ENCODE results near the gene TSPAN9.

Gene TSPAN9

DNA sequence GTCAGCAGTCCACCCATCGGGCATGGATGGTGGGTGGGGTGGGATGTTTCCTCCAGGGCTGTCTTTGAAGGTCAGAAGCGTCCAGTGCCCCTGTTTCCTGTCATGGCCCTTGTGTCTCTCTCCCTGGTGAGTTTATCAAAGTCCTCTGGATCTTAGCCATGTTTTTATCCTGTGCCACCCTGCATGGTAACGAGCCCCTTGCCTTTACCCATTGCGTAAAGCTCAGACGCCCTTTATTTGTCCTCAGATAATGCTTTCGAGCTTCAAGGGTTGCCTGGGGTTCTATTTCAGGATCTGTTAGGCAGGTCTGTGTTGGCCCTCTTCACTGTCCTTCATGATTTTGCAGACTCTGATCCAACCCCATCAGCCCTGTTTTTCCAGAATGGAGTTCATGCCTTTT is 172.9 kb downstream of the TSPAN9 start:
- DNase-seq (ENCODE audit: low read depth in 2 of 2) = no peak

DNA sequence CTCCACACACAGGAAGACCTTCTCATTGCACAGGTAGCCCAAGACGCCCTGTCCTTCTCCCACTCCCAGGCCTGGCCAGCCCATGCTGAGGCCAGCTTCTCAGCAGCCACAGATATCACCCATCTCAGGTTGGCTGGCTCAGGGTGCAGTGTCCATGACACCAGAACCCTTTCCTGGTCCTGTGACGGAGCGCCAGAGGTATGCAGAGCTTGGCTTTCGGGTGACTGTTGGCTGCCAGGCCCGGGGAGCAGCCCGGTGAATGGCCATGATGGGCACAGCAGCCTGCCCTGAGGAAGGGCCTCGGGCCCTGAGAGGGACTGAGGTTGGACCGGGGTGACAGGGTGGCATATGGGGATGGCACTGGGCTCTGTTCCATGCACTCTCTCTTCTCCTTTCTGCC is 173.4 kb downstream of the TSPAN9 start:
- DNase-seq (ENCODE audit: low read depth in 2 of 2) = no peak

DNA sequence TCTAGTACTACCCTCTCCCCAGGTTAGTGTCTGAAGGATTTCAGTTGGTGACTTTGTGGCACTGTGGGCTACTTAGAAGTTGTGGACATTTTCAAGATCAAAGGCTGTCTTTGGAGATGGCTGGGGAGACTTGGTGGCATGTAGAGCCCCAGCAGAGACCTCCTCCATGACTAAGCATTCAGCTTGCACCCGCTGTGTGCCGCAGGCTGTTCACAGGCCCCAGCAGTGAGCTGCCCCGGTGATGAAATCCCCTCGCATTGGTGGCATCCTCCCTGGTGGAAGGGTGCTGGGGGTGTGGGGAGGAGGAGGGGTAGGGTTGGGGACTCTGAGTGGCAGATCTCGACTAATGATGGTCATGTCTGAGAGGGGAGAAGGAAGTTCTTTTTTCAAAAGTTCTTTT is 173.9 kb downstream of the TSPAN9 start:
- DNase-seq (ENCODE audit: low read depth in 2 of 2) = no peak

DNA sequence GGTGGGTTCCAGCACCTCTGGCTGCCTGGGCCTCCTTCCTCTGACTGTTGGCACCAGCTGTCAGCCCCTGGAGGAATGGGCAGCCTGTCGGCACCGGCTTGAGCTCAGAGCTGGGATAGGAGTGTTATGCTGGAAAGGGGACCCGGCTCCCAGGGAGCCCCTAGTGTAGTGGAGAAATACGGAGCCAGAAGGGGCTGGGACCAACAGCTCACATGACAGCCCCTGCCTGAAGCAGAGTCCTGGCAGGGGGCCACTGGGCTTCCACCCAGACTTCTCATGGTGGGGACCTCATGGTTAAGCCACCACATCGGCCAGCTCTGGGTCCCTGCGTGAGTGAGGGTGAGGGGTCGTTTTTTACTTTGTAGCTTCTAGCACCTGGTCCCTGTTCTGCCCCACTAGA is 174.5 kb downstream of the TSPAN9 start:
- DNase-seq (ENCODE audit: low read depth in 2 of 2) = no peak

DNA sequence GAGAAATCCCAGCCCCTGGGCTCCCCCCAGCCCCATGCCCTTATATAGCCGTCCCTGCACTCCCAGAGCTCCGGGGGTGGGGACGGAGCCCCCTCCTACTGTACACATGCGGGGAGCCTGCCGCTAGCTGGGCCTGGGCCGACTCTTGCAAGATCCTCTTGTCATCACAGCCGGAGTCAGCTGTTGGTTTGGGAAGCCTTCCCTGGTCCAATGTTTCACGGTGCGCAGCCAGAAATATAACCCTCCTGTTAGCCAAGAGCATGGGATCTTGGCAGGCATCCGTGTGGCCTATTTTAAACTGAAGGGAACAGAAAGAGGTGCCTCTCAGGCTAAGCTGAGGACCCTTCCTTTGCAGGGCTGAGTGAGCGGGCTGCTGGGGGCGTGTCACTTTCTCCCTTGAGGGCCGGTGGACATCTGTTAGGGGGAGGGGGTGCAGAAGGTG is 175.3 kb downstream of the TSPAN9 start:
- DNase-seq (ENCODE audit: low read depth in 2 of 2) = no peak

DNA sequence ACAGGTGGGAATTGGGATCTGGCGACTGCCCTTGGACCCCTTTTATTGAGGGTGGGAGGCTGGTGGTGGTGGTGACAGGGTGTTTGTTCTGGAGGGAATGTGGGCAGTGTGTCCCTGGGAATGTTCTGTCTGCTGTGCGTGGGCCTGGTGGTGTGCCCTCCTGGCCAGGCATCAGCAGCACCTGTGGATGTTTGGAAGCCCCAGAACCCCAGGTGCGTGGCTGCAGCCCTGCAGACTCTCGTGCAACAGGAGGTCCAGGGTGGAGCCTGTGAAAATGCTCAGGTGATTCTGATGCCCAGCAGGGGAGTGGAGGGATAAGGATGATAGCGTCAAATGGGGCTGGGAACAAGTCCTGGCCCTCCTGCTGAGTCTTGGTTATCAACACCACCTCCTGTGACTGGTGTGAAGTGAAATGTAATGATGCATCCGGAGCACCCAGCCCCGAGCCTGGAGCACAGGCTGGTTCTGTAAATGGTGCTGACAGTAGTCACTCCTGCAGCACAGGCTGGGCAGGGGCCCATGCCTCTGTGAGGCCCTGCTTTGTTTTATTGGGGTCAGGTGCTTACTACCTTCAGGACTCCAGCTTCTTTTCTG is 176.6 kb downstream of the TSPAN9 start:
- no peak for DNase-seq (ENCODE audit: low read depth in 2 of 2)

DNA sequence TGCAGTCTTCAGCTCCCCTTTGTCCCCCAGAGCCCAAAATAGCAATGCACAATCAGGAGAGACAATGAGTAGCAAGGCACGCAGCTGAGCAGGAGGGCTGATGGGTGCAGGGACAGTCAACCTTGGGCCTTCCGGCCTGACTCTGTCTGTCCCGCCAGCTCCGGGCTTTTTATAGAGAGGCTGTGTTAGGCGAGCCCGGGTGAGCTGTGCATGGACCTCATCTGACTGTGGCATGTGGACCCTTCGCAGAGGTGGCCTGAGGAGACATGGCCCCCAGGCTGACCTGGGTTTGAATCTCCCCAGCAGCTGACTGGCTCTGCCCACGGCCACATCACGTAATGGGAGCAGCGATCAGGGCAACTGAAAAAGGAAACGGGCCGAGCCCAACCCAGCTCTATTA is 177.9 kb downstream of the TSPAN9 start:
- no peak for DNase-seq (ENCODE audit: low read depth in 2 of 2)

DNA sequence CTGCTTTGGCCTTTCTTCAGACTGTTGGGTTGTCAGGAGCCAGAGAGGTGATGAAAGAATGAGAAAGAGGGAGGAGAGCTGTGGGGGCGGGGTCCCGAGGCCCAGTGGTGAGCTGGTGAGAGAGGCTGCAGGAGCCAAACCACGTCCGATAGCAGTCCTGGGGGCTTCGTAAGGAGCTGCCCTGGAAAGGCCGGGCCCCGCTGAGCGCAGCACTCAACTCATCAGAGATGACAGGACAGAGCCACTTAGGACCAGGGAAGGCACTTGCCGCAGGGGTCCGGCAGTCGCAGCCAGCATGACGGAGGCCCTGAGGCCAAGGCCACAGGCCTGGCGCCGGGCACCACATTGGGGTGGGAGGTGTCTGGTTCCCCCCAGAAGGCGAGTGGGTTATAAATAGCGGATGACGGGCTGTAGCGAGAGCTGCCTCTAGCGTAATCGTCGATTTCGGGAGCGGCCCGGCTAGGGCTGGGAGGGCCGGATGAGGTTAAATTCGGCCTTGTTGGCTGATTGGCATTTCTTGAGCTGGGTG is 179.0 kb downstream of the TSPAN9 start:
- DNase-seq (ENCODE audit: low read depth in 2 of 2) = no peak

DNA sequence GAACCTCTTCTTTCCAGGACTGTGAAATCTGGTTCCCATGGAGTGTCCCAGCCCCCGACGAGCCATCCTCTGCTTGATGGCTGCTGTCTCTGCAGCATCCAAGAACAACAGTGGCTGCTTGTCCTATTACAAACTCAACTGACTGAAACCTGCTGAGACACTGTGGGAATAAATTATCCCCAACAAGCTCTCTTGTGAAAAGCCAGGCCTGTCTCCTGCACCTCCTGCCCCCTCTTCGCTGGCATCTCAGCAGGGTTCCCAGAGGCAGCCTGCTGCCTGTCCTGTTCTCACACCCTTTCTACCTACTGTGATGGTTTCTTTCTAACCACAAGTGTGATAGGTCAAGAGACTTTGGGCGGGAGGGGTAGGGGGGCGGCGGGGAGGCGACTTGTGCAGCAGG is 180.2 kb downstream of the TSPAN9 start:
- no peak for DNase-seq (ENCODE audit: low read depth in 2 of 2)

DNA sequence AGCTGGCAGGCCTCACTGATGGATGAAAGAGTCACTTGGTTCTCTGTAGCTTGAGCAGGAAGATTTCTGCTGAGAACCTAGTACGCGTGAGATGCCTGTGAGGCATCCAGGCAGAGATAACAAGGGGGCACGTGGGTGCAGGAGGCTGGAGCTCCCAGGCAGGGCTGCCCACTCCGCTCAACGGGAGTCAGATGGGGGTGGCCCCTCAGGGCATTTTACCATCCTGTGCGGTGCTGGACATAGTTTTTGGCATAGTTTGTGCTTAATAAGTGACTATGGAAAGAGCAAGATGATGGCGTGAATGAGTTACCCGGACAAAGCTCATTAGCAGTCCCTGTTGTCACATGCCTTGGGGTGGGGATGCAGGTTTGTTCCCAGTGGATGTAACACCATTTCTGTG is 182.8 kb downstream of the TSPAN9 start:
- no peak for DNase-seq (ENCODE audit: low read depth in 2 of 2)

DNA sequence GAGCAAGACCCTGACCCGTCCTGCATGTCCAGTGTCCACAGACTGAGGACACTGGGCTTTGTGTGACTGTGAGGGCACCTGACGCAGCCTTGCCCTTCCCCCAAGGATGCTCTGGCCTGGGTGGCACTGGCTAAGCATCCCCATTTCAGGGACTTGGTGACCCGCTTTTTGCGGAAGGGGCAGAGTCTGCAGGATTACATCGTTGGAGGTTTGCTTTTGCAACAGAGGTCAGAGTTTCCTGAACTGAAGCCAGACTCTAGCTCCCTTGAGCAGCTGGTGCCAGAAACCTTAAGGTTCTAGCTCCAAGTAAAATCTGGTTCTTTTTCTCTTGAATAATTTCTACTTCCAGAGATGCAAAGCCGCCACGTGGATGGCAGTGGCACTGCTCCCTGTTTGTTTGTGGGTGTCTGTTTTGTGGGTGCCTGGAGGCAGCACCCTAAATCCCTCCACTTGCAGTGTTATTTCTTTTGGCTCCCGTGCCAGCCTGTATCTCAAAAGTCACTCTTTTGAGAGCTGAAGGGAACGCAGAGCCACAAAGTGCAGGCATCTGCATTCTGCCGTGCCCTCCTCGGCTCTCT is 184.7 kb downstream of the TSPAN9 start:
- no peak for DNase-seq (ENCODE audit: low read depth in 2 of 2)

DNA sequence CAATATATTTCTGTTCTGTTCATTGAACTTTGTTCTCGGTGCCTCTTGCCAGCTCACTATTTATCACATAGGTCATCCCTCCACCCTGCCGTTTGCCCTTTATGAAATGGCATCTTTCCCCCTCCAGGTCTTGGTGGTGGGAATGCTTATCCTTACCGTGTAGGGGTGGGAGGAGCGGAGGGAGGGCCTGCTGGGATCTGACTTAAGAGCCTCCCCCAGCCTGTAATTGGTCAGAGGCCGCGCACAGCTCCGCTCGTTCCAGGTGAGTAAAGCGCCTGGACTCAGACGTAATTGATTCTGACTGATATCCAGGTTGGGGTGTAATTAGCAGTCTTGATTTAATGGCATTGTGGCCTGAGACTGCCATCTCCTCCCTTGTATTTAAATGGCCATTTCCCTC is 185.3 kb downstream of the TSPAN9 start:
- no peak for DNase-seq (ENCODE audit: low read depth in 2 of 2)

DNA sequence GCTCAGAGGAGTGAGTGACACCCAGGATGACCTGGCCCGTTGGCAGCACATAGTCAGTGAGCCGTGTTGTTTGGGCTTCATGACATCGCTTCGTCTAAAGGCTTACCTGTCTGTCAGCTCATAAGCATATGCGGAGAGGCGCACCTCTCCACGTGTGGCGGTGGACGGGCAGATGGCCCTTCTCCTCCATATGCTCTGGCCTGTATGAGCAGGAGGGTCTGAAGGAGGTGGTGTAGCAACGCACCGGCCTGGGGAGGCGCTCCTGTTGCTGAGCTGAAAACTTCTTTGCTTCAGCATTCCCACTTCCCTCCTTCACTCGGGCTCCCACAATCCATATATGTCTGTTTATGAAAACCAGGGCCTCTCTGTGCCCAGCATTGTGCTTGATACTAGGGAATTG is 186.1 kb downstream of the TSPAN9 start:
- DNase-seq (ENCODE audit: low read depth in 2 of 2) = no peak

DNA sequence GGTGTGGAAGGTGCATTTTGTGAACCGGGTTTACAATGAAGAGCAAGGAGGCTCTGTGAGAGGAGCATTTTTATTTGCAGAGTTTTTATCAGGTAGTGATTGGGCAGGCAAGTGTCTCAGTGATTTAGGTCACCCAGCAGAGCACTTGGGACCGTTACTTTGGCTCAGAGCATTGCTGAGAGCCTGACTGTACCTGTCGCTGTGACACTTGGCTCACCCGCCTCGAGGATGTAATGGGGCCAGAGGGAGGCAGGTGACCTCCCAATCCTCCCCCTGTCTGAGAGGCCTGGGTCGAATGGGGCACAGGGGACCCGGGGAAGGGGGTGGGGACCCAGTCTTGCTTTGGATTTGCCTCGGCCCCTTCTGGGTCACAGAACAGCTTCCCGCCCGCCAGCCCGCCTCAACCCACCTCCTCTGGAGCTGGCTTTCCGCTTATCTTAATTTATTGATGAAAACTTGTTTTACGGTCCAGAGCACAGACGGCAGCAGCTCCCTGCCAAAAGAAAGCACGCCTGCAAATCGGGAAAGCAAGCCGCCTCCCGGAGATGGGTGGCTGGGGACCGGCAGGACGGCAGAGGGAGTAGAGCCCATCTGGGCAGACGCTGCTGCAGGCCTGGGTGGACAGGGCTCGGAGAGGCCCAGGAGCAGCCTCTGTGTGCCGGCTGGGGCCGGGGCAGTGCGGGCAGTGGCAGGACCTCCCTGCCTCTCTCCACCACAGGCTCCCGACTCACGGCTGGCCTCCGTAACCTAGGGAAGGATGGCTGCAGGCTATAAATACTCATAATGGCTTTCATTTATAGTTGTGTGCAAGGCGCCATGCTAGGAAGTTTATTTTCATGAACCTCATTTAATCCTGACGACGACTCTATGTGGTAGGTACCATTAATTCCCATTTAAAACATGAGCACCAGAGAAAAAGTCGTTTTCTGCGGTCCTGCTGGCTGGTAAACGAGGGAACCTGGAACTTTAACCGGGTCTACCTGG is 187.1 kb downstream of the TSPAN9 start:
- DNase-seq (ENCODE audit: low read depth in 2 of 2) = no peak

DNA sequence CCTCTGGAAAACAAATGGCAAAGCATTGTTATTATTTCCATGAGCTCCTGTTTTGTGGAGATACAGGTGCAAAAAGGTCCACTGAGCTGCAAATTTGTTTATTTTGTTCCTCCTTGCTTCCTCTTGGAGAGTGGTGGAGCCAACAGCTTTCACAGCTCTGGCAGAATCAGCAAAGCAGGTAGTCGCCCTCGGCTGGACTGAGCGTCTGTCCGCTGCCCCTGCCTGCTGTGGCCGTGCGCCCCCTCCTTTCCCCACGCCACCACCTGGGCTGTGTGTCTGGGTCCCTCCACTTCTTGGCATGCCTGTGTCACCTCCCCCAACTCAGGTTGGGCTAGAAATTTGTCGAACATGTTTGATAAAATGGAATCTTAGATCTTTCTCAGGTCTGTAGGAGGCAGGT is 188.2 kb downstream of the TSPAN9 start:
- DNase-seq (ENCODE audit: low read depth in 2 of 2) = no peak

DNA sequence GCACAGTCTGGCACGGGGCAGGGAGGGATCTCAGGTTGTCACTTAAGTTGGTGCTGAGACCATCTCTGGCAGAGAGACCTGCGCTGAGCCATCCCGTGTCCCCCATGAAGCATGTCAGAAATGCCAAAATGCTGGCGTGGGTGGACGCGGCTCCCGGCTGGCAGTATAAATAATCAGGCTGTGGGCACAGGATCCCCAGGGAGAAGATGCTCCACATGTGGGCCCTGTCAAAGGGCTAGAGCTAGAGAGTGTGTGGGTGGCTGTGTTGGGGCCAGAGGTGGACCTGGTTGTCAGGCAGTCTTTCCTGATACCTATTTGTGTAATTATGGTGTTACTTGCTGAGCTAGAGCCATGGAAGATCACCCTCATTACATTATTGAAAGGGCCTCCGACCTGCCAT is 189.5 kb downstream of the TSPAN9 start:
- no peak for DNase-seq (ENCODE audit: low read depth in 2 of 2)

DNA sequence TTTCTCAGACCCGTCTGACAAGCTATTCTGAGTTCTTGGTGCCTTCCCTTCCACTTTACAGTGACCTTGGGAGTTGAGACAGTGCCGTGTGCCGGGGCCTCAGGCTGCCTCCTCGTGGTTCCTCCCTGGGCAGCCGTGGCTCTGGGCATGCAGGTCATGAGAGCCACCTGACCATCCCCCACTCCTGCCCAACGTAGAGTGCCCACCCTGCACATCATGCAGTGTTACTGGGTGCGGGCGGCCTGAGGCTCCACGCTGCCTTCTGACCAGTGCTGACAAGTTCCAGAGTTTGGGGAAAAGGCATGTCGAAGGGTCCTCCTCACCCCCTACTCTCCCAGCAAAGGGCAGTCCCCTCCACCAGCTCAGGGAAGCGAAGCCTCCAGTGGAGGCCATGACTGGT is 190.5 kb downstream of the TSPAN9 start:
- DNase-seq (ENCODE audit: low read depth in 2 of 2) = no peak

DNA sequence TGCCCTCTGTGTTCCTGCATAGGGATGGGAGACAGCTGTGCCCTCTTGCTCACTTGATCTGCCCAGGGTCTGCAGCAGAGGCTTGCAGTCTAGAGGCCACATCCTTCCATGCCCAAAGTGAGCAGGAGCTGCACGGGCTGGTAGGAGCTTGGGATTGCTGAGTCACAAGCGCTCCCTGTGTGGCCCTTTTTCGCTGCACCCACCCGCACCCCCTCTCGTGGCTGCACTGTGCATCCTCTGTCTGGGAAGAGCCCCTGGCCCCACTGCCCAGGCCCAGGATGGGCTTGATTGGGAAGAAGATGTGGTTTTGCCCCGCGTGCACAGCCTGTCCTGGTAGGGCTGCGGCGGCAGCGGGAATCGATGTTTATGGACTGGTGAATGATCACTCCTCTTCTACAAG is 192.4 kb downstream of the TSPAN9 start:
- no peak for DNase-seq (ENCODE audit: low read depth in 2 of 2)

DNA sequence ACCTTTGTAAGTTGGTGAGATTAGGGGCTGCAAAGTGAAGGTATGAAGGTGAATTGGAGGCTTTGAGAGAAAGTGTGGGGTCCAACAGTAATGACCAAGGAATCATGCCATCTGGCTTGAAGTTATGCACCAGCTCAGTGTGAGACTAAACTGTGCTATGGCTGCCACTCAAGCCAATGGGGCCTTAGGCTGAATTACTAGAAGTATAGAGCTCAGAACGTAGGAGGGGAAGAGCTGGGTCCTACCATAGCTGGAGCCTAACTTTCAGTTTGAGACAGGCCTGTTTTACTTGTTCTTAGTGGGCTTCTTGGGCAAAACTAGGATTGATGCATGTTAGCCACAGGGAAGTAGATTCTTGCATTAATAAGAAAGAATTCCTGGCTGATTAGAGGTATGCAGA is 194.0 kb downstream of the TSPAN9 start:
- no peak for DNase-seq (ENCODE audit: low read depth in 2 of 2)

DNA sequence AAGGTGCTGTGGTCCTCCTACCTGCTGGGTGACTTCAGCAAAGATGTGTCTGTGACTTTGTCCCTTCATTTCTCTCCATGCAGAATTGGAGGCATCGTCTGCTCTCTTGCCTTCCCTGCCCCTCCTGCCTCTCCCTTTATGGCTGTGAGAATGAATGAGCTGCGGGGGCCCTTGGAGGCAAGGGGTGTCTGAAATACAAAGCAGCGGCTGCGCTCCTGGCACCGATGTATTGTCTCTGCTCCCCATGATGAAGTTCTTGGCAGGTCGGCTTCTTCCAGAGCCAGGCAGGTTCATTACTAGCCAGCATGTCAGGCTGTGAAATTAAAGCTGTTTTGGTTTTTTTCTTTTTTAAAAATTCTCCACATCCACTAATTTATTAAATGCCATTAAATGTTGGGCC is 194.5 kb downstream of the TSPAN9 start:
- no peak for DNase-seq (ENCODE audit: low read depth in 2 of 2)

DNA sequence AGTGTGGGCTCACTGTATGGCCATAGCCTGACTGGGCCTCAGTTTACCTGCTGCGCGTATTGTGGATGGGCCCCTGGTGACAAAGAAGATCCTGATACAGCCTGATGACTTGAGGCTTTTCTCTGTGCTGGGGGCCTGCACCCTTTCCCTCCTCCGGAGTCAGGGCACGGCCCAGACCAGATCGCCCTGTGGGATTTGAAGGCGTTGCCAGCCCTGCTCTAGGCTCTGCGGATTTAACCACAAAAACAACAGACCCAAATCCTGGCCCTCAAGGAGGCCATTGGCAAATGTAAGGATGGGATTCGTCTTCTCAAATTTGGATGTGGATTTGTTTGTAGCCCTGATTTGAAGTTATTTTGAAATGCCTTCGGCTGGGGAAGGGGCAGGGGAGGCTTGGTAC is 195.8 kb downstream of the TSPAN9 start:
- no peak for DNase-seq (ENCODE audit: low read depth in 2 of 2)

DNA sequence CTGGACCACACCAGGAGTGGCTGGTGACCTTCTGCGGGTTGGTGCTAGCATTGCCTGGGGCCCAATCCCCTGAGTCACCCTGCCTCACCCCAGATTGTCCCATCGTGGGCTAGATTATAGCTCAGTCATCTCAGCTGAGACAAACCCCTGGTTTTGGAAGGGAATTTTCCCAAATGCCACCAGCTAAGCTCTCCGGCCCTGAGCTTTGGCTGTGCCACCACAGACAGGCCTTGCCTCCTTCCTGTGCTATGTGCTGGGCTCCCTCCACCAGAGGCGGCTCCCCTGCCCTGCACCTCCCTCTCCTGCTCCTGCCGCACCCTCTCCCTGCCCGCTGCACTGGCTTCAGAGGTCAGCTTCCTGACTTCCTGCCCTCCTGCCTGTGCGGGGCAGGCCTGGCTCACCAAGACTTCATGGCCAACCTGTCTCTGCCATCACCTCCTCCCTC is 196.3 kb downstream of the TSPAN9 start:
- no peak for DNase-seq (ENCODE audit: low read depth in 2 of 2)

DNA sequence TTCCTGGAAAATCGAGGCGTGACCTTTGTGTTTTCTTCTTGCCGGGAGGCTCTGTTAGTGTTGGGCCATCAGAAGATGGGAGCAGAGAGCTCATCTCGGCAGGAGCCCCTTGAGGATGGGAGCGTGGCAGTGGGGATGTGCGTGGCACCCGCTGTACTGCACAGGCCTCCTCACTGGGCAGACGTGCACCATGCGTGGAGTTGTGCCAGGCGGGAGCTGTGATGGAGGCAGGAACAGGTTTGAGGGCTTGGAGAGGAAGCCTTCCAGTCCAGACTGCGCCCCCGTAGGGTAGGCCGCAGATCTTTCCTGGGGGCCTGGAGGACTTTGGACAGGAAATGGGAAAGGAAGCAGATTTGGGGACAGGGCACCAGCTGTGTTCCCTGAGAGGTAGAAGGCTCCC is 197.5 kb downstream of the TSPAN9 start:
- no peak for DNase-seq (ENCODE audit: low read depth in 2 of 2)
